Duodenal mucosa (tissue), 2 donors: ENCODE data around the gene DLGAP5.

Experiments used
- H3K27ac ChIP-seq: one replicate; pipeline ENCODE4 v1.7.0; 2013; ENCODE audit warnings: low read depth, low read length
- H3K27me3 ChIP-seq, 2 donors: one replicate each; pipeline ENCODE4 v1.7.0; 2013; ENCODE audit warnings: low read length in 2 of 2, control low read depth in 1 of 2; ENCODE audit not compliant: insufficient read depth in 2 of 2, control insufficient read depth in 1 of 2
- H3K36me3 ChIP-seq, 2 donors: one replicate each; pipeline ENCODE4 v1.7.0; 2013; ENCODE audit warnings: low read length in 2 of 2, control low read depth in 1 of 2; ENCODE audit not compliant: insufficient read depth in 2 of 2, control insufficient read depth in 1 of 2
- H3K4me1 ChIP-seq, 2 donors: one replicate each; pipeline ENCODE4 v1.7.0; 2013; ENCODE audit warnings: low read length in 2 of 2, control low read depth in 1 of 2; ENCODE audit not compliant: insufficient read depth in 2 of 2, control insufficient read depth in 1 of 2
- H3K4me3 ChIP-seq, 2 donors: one replicate each; pipeline ENCODE4 v1.7.0; 2013; ENCODE audit warnings: low read length in 2 of 2, low read depth in 1 of 2
- H3K9ac ChIP-seq, 2 donors: one replicate each; pipeline ENCODE4 v1.7.0; 2013; ENCODE audit warnings: low read length in 2 of 2, low read depth in 1 of 2
- H3K9me3 ChIP-seq, 2 donors: one replicate each; pipeline ENCODE4 v1.7.0; 2013; ENCODE audit warnings: low read length in 2 of 2, control low read depth in 1 of 2; ENCODE audit not compliant: control insufficient read depth in 1 of 2

The DLGAP5 gene

DNA sequence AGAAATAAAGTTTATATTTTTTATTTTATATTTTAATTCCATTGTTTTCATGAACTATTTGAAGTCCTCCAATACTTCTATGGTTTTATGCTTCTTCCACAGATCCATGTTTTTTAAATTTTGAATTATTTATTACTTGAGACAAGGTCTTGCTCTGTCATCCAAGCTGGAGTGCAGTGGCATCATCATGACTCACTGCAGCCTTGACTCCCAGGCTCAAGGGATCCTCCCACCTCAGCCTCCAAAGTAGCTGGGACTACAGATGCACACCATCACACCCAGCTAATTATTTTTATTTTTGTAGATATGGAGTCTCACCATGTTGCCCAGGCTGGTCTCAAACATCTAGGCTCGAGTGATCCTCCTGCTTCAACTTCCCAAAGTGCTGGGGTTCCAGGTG lies 28.8 kb upstream of the DLGAP5 start:
- Histone ChIP-seq H3K9me3 (no peaks in the 10 kb centered on the region), H3K9ac (no peak overlapping the region), H3K27ac (no peak overlapping the region), H3K4me3 (no peak overlapping the region), H3K36me3 (no peaks in the 10 kb centered on the region), H3K4me1 (peaks cover 0 to 9% of the 10 kb centered on the region in 2 donors), H3K27me3 (no peaks in the 10 kb centered on the region)

DNA sequence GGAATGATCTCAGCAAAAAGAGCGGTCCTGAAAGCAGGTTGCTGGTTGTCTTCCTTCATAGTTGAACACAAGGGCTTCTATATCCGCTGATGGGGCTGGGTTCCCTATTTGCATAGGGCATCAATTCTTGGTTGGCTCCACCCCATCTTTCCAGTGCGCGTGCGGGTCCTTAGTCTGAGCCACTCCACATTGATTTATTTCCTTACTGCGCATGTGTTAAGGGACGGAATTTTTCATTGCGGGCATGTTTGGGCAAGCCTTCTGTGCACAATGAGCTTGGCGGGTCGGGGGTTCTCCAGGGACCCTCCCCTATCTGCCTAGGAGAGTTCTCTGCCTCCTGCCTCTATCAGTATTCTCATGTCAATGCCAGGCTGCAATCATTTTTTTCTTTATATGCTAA lies 21.2 kb upstream of the DLGAP5 start:
- Histone ChIP-seq H3K9ac (no peak overlapping the region), H3K27me3 (no peaks in the 10 kb centered on the region), H3K4me1 (no peaks in the 10 kb centered on the region), H3K27ac (no peak overlapping the region), H3K9me3 (no peaks in the 10 kb centered on the region), H3K36me3 (no peaks in the 10 kb centered on the region), H3K4me3 (no peak overlapping the region)

DNA sequence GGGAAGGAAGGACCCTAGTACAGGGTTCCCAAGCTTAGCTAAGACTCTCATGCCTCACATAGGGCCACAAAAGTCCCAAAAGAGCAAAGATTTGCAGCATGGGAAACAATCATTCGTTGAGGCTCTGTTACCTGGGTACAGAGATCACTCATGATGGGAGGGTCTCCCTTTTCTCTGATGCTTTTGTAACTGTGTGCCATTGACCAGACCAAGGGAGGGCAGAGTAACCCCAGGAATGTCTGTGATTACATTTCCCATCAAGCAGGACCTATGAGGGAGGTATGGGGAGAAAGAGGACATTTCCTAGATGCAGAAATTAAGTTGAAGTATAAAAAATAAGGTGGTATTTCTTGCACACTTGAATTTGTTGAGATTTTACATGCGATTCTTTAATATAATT lies 16.4 kb upstream of the DLGAP5 start:
- Histone ChIP-seq H3K4me3 (no peak overlapping the region), H3K4me1 (no peaks in the 10 kb centered on the region), H3K36me3 (no peaks in the 10 kb centered on the region), H3K27me3 (no peaks in the 10 kb centered on the region), H3K9me3 (no peaks in the 10 kb centered on the region), H3K27ac (no peak overlapping the region), H3K9ac (no peak overlapping the region)

DNA sequence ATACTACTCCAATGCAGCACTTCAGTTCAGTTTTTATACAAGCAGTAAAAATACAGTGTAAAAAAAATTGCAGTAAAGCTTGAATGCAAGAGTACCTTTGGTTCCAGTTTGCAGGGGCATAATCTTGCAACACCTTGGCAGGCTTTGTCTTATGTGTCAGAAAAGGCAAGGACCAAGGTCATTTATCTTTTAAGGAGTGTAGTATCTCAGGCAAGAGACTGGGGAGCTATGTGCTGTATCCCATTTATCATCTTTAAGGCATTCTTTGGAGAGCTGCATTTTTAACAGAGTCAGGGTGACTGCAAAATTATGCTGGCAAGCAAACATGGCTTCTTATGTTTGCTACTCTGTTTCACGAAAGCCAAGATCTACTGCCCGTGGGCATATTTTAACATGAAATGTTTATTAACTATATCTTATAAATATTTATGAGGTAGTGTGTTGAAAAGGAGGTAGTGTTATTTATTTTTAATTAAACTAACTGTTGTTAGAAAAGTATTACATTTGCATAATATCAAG lies 14.8 kb upstream of the DLGAP5 start:
- no peak overlapping the region for H3K4me3 ChIP-seq
- no peaks in the 10 kb centered on the region for H3K36me3 ChIP-seq
- no peak overlapping the region for H3K27ac ChIP-seq
- no peaks in the 10 kb centered on the region for H3K4me1 ChIP-seq
- no peak overlapping the region for H3K9ac ChIP-seq
- H3K27me3 ChIP-seq, result no peaks in the 10 kb centered on the region
- no peaks in the 10 kb centered on the region for H3K9me3 ChIP-seq

DNA sequence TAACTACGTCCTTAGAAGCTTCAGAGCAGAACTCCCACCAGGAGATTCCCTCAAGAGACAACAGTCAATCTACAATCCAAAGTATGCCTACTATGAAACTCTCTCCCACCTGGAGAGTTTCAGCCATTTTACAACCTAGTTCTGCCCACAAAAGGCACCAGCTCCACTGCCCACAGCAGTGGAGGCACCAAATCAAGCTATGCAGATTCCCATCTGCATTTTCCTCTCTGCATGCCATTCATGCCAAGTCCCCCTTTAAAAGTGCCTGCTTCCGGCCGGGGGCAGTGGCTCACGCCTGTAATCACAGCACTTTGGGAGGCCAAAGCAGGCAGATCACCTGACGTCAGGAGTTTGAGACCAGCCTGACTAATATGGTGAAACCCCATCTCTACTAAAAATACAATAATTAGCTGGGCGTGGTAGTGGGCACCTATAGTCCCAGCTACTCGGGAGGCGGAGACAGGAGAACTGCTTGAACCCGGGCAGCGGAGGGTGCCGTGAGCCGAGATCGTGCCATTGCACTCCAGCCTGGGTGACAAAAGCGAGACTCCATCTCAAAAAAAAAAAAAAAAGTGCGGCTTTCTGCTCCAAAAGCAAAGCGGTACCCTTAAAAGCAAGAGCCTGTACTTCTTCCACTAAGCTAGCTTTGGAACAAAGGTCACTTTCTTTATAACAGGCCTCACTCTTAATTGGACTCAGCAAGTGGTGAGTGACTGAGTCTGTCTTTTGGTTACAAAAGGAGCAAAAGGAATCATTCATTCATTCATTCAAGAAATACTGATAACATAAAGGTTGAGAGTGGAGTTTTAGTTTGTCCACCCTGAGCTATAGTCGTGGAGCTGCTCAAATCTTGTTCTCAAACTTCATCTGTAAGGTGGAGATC lies 10.1 kb upstream of the DLGAP5 start:
- no peaks in the 10 kb centered on the region for H3K9me3 ChIP-seq
- no peak overlapping the region for H3K27ac ChIP-seq
- no peaks in the 10 kb centered on the region for H3K36me3 ChIP-seq
- no peaks in the 10 kb centered on the region for H3K27me3 ChIP-seq
- no peaks in the 10 kb centered on the region for H3K4me1 ChIP-seq
- H3K9ac ChIP-seq, result no peak overlapping the region
- peak overlapping the region in 1 of 2 donors; percentile 26 for H3K4me3 ChIP-seq

DNA sequence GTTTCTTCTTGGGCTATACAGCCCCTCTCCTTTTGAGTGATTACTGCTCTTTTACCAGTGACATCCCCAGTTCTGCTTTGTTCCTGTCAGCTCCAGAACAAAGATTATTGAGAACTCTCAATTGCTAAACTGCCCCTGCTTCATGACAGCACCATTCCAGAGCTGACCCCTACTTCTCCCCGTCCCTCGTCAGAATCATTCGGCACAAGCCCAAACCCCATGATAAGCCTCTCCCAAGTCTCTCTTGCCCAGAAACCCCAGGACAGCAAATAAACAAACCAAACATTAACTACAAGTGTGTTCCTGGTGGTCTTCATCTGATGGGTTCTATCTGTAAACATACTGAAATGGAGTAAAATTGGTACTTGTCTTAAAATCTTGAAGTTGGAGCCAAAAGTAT lies 9.3 kb upstream of the DLGAP5 start:
- H3K4me1 ChIP-seq, result no peaks in the 10 kb centered on the region

DNA sequence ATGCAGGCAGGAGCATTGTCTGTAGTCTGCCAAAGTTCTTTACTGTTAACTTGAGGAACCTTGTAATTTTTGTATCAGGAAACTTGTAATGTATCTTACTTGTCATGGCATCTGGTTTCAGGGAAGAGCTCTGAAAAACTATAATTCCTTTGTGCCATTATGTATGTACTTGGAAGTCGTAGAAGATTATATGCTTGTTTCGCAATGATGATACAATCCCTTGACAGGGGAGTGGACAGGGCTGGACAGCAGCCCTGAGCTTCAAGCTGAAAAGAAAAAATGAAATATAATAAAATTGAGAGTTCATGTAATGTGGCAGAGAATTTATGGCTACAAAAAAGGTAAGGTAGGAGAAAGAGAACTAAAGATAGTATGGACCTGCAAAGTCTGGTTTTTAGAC lies 7.4 kb upstream of the DLGAP5 start:
- Histone ChIP-seq H3K27ac (no peak overlapping the region), H3K4me1 (no peaks in the 10 kb centered on the region), H3K9ac (no peak overlapping the region), H3K4me3 (no peak overlapping the region), H3K9me3 (no peaks in the 10 kb centered on the region), H3K27me3 (no peaks in the 10 kb centered on the region), H3K36me3 (no peaks in the 10 kb centered on the region)

More for the DNA sequence above, 9.3 kb upstream of the DLGAP5 start:
- Histone ChIP-seq H3K4me3 (no peak overlapping the region), H3K9me3 (no peaks in the 10 kb centered on the region), H3K36me3 (no peaks in the 10 kb centered on the region), H3K27ac (no peak overlapping the region), H3K9ac (no peak overlapping the region), H3K27me3 (no peaks in the 10 kb centered on the region)

DNA sequence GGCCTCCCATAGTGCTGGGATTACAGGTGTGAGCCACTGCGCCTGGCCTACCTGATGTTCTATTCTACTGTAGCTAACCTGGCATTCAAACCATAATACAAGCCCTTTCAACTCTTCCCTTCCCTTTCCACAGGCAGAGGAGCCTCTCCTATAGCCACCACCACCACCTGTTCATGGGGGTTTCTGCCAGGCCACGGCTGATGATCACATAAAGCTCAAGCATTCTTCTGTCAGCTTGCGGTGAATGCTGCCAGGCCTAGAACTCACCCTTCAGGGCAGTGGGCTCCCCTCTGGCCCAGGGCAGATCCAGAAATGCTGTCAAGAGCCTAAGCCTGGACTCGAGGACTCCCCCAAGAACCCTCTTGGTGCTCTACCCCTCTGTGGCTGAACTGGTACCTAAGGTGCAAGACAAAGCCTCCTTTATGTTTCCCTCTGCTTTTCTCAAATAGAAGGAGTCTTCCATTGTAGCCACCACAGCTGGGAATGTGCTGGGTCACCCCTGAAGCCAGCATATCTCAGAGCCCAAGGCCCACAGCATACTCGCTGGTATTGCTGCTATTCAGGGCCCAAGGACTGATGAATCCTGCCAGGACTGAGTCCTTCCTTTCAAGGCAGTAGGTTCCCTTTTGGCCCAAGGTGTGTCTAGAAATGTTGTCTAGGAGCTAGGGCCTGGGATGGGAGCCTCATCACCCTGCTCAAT lies 3.4 kb upstream of the DLGAP5 start:
- no peaks in the 10 kb centered on the region for H3K9me3 ChIP-seq
- H3K27me3 ChIP-seq, result no peaks in the 10 kb centered on the region
- no peak overlapping the region for H3K9ac ChIP-seq
- H3K4me3 ChIP-seq, result no peak overlapping the region
- no peaks in the 10 kb centered on the region for H3K36me3 ChIP-seq
- H3K27ac ChIP-seq, result no peak overlapping the region
- peaks cover 7 to 9% of the 10 kb centered on the region in 2 donors for H3K4me1 ChIP-seq

DNA sequence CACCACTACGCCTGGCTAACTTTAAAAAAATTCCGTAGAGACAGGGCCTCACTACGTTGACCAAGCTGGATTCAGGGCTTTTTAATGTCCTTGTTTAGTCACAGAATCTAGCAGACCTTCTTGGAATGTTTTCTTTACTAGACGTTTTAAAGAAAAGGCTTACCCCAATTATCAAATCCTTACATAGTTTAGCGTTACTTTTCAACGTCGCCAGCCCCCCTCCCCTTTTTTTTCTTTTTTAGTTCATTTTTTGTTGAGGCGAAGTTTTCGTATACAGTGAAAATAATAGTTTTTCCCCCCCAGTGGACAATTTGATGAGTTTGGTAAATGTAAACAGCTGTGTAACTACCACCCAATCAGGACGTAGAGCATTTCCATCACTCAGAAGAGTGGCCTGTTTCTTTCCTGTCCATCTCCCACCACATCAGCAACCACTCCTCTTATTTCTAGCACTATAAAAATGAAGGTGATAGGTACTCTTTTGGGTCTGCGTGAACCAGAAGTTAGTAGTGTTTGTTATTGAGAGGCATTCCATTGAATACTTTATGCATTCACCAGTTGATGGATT lies 753 bp upstream of the DLGAP5 start:
- no peaks in the 10 kb centered on the region for H3K9me3 ChIP-seq
- peaks cover 7 to 9% of the 10 kb centered on the region in 2 donors for H3K4me1 ChIP-seq
- H3K9ac ChIP-seq, result peak overlapping the region; percentile 25 to 75
- H3K27ac ChIP-seq, result no peak overlapping the region
- H3K36me3 ChIP-seq, result no peaks in the 10 kb centered on the region
- H3K4me3 ChIP-seq, result peak overlapping the region; percentile 90 to 93
- no peaks in the 10 kb centered on the region for H3K27me3 ChIP-seq

DNA sequence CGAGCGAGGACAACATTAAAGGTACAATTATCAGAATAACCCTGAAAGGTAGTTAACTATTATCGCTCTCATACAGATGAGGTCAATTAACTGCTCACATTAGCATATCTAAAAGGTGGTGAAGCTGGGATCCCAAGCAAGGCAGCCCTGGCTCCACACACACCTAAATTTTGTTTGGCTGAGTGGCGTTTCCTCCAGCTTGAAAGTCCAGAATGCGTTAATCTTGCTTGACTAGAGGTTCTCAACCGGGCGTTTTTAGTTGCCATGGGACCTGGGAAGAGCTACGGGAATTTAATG lies 531 bp downstream of the DLGAP5 start:
- H3K9ac ChIP-seq, result peak overlapping the region; percentile 70 to 75
- H3K4me3 ChIP-seq, result peak overlapping the region; percentile 90 to 93

More for the DNA sequence above, 531 bp downstream of the DLGAP5 start:
- Histone ChIP-seq H3K27ac (no peak overlapping the region), H3K36me3 (no peaks in the 10 kb centered on the region), H3K27me3 (no peaks in the 10 kb centered on the region), H3K4me1 (peaks cover 7 to 9% of the 10 kb centered on the region in 2 donors), H3K9me3 (no peaks in the 10 kb centered on the region)
